Mucosa of rectum (tissue), 2 donors: ENCODE data around the gene TOMM40.
"Not testable (repeated sequence)": the region's sequence is repeated elsewhere in the genome, so short reads cannot be mapped to it uniquely, and the experiment has no call there.

Source experiments
- H3K27ac ChIP-seq, 2 donors: one replicate each; pipeline ENCODE4 v1.7.0; 2013; ENCODE audit warnings: inconsistent platforms in 2 of 2, low read depth in 2 of 2, low read length in 2 of 2
- H3K27me3 ChIP-seq, 2 donors: one replicate each; pipeline ENCODE4 v1.7.0; 2013; ENCODE audit warnings: low read length in 2 of 2; ENCODE audit not compliant: control insufficient read depth in 2 of 2, insufficient read depth in 2 of 2
- H3K36me3 ChIP-seq, 2 donors: one replicate each; pipeline ENCODE4 v1.7.0; 2013; ENCODE audit warnings: low read length in 2 of 2; ENCODE audit not compliant: control insufficient read depth in 2 of 2, insufficient read depth in 2 of 2
- H3K4me1 ChIP-seq, 2 donors: one replicate each; pipeline ENCODE4 v1.7.0; 2013; ENCODE audit warnings: low read length in 2 of 2, mild to moderate bottlenecking in 1 of 2; ENCODE audit not compliant: control insufficient read depth in 2 of 2, insufficient read depth in 2 of 2
- H3K4me3 ChIP-seq, 2 donors: one replicate each; pipeline ENCODE4 v1.7.0; 2013; ENCODE audit warnings: low read length in 2 of 2
- H3K9ac ChIP-seq, 2 donors: one replicate each; pipeline ENCODE4 v1.7.0; 2013; ENCODE audit warnings: low read length in 2 of 2, low read depth in 1 of 2, mild to moderate bottlenecking in 1 of 2
- H3K9me3 ChIP-seq, 2 donors: one replicate each; pipeline ENCODE4 v1.7.0; 2013; ENCODE audit warnings: low read length in 2 of 2; ENCODE audit not compliant: control insufficient read depth in 2 of 2
- donor health status: healthy.
- donor health status: Normal muscosa, but diverticular disease.

Gene TOMM40

DNA sequence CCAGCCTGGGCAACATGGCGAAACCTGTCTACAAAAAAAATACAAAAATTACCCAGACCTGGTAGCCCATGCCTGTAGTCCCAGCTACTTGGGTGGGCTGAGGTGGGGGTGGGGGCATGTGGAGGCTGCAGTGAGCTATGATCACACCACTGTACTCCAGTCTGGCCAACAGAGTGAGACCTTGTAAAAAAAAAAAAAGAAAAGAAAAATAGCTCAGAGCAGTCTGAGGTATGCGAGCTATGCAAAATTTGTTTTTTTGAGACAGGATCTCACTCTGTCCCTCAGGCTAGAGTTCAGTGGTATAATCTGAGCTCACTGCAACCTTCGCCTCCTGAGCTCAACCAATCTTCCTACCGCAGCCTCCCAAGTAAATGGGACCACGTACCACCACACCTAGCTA, 7.1 kb upstream of the TOMM40 start:
- Histone ChIP-seq H3K27me3 (no peaks in the 10 kb centered on the region), H3K36me3 (peaks cover 6 to 15% of the 10 kb centered on the region in 2 donors), H3K9ac (no peak overlapping the region), H3K4me1 (no peaks in the 10 kb centered on the region), H3K9me3 (no peaks in the 10 kb centered on the region), H3K4me3 (no peak overlapping the region), H3K27ac (no peak overlapping the region)

- Histone ChIP-seq H3K4me1 (peaks cover under 1% of the 10 kb centered on the region in 2 donors), H3K27me3 (no peaks in the 10 kb centered on the region), H3K4me3 (no peak overlapping the region), H3K9ac (no peak overlapping the region), H3K27ac (no peak overlapping the region), H3K9me3 (no peaks in the 10 kb centered on the region), H3K36me3 (peaks cover 6 to 15% of the 10 kb centered on the region in 2 donors)
These were observed 6.5 kb upstream of the TOMM40 start for GRCh38 chr19:44884566-44884965.

GRCh38 chr19:44886141-44886540, 4.9 kb upstream of the TOMM40 start:
- H3K4me3 ChIP-seq, result no peak overlapping the region
- no peak overlapping the region for H3K27ac ChIP-seq
- peaks cover 7 to 9% of the 10 kb centered on the region in 2 donors for H3K4me1 ChIP-seq
- no peak overlapping the region for H3K9ac ChIP-seq
- peaks cover 6 to 15% of the 10 kb centered on the region in 2 donors for H3K36me3 ChIP-seq
- H3K9me3 ChIP-seq, result no peaks in the 10 kb centered on the region
- no peaks in the 10 kb centered on the region for H3K27me3 ChIP-seq

- Histone ChIP-seq H3K27me3 (no peaks in the 10 kb centered on the region), H3K36me3 (peaks cover 6 to 18% of the 10 kb centered on the region in 2 donors), H3K4me3 (no peak overlapping the region), H3K9me3 (no peaks in the 10 kb centered on the region), H3K9ac (no peak overlapping the region), H3K27ac (no peak overlapping the region), H3K4me1 (peaks cover 18 to 20% of the 10 kb centered on the region in 2 donors)
These were observed 3.4 kb upstream of the TOMM40 start for GRCh38 chr19:44887648-44888047.

- peaks cover 7 to 23% of the 10 kb centered on the region in 2 donors for H3K36me3 ChIP-seq
- H3K27me3 ChIP-seq, H3K4me3 ChIP-seq, H3K9me3 ChIP-seq, H3K27ac ChIP-seq, H3K9ac ChIP-seq: not testable (repeated sequence)
- H3K4me1 ChIP-seq, result peaks cover 18 to 20% of the 10 kb centered on the region in 2 donors
These were observed 2.7 kb upstream of the TOMM40 start for GRCh38 chr19:44888335-44888734.

DNA sequence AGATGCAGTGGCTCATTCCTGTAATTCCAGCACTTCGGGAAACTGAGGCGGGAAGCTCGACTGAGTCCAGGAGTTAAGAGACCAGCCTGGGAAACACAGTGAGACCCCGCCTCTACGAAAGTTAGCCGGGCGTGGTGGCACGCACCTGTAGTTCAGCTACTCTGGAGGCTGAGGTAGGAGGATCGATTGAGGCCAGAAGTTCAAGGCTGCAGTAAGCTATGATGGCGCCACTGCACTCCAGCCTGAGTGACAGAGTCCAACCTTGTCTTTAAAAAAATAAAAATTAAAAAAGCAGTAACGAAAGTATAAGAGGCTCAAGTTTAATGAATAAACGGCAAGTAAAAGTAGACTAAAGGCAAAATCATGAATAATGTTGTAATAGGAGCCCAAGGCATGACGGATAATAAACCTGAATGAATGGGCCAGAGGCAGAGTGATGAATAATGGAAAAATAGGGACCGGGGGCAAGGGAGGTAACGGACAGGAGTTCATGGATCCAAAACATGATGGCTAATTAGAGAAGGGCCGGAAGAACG, 1.2 kb upstream of the TOMM40 start:
- no peaks in the 10 kb centered on the region for H3K9me3 ChIP-seq
- peak overlapping the region; percentile 77 to 82 for H3K4me3 ChIP-seq
- H3K9ac ChIP-seq, result peak overlapping the region in 1 of 2 donors; percentile 74
- H3K27me3 ChIP-seq, result no peaks in the 10 kb centered on the region
- H3K36me3 ChIP-seq, result peaks cover 16 to 35% of the 10 kb centered on the region in 2 donors
- H3K4me1 ChIP-seq, result peaks cover 18 to 20% of the 10 kb centered on the region in 2 donors
- peak overlapping the region; percentile 96 to 97 for H3K27ac ChIP-seq

DNA sequence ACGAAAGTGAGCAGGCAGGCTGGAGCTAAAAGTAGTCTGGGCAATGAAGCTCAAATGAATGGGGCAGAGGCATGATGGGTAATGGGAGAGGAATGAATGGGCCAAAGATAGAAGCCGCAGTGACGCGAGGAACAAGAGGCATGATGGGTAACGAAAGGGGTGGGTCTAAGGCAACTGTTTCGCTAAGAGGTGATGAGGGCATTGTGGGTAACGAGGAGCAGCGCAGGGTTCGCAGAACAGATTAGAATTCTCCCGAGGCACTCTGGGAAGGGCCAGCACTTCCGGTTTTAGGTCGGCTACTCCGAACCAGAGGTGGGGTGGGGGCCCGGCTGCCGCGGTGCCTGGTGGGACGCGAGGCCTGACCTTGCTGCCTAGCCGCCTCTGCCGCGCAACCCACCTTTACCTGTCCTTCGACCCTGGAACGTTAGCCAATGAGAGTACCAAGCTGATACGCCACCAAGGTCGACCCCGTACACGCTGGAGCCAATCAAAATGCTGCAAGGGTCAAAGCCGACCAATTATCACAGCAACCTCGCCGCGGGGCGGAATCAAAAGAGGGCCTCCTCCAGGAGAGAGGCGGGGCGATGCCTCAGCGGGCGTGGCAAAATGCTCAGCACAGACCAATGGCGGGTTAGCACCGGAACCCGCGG, 563 bp upstream of the TOMM40 start:
- no peaks in the 10 kb centered on the region for H3K27me3 ChIP-seq
- peak overlapping the region; percentile 72 to 74 for H3K9ac ChIP-seq
- H3K4me3 ChIP-seq, result peak overlapping the region; percentile 77 to 82
- peaks cover 18 to 20% of the 10 kb centered on the region in 2 donors for H3K4me1 ChIP-seq
- peak overlapping the region; percentile 96 to 97 for H3K27ac ChIP-seq
- H3K36me3 ChIP-seq, result peaks cover 16 to 39% of the 10 kb centered on the region in 2 donors
- no peaks in the 10 kb centered on the region for H3K9me3 ChIP-seq

GRCh38 chr19:44892932-44893331, 1.9 kb downstream of the TOMM40 start:
- Histone ChIP-seq H3K27me3 (no peaks in the 10 kb centered on the region), H3K4me3 (no peak overlapping the region), H3K9ac (no peak overlapping the region)

GRCh38 chr19:44893332-44894051, 2.4 kb downstream of the TOMM40 start:
- Histone ChIP-seq H3K9me3 (no peaks in the 10 kb centered on the region), H3K4me3 (no peak overlapping the region), H3K36me3 (peaks cover 23 to 47% of the 10 kb centered on the region in 2 donors), H3K9ac (no peak overlapping the region), H3K4me1 (peaks cover 18 to 20% of the 10 kb centered on the region in 2 donors), H3K27me3 (no peaks in the 10 kb centered on the region), H3K27ac (no peak overlapping the region)

More at GRCh38 chr19:44892932-44893331, 1.9 kb downstream of the TOMM40 start:
- Histone ChIP-seq H3K9me3 (no peaks in the 10 kb centered on the region), H3K27ac (no peak overlapping the region), H3K36me3 (peaks cover 26 to 48% of the 10 kb centered on the region in 2 donors), H3K4me1 (peaks cover 18 to 20% of the 10 kb centered on the region in 2 donors)

DNA sequence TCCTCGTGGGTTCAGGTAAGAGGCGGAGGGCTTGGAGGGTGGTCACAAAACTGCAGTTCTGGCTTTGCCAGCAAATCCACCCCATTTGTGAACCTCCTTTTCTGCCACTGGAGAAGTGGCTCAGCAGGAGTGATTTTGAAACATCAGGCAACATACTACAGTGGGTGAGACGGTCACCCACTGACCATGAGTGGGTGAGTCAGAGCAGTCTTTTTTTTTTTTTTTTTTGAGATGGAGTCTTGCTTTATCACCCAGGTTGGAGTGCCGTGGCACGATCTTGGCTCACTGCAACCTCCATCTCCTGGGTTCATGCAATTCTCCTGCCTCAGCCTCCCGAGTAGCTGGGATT, 3.0 kb downstream of the TOMM40 start:
- no peak overlapping the region for H3K27ac ChIP-seq
- no peaks in the 10 kb centered on the region for H3K9me3 ChIP-seq
- H3K4me1 ChIP-seq, result peaks cover 18 to 20% of the 10 kb centered on the region in 2 donors
- no peak overlapping the region for H3K4me3 ChIP-seq
- no peaks in the 10 kb centered on the region for H3K27me3 ChIP-seq
- H3K36me3 ChIP-seq, result peaks cover 23 to 47% of the 10 kb centered on the region in 2 donors
- no peak overlapping the region for H3K9ac ChIP-seq
